Calu3 (cell line): Measurements from ENCODE around the gene KCNH5. TPM values are rescaled to one million over a fixed set of nuclear protein-coding genes. Genes with fewer than 3 reads are reported as not detected.
"Not testable (repeated sequence)": the region's sequence is repeated elsewhere in the genome, so short reads cannot be mapped to it uniquely, and the experiment has no call there.

ENCODE experiments used
- BruUV-seq: library from RNA; stranded (reverse); fragments of 400-500 nt; replicated peaks from 2 replicates; lab custom pipeline; 2021; lab: Mats Ljungman, UMichigan
- CTCF ChIA-PET: fragments of 300-600 bp; sonication (Branson Sonifier 250); formaldehyde crosslinking; loops from one replicate; lab custom pipeline; 2022; ENCODE audit warnings: antibody characterized with exemption; lab: Charles Lee
- DNase-seq: peaks from one replicate; pipeline ENCODE4 v3.0.0; 2022
- H3K27ac Mint-ChIP-seq: one replicate; pipeline ENCODE4 v1.8.0; 2022; ENCODE audit warnings: mixed read lengths; ENCODE audit not compliant: unreplicated experiment
- H3K27me3 Mint-ChIP-seq: one replicate; pipeline ENCODE4 v1.8.0; 2022; ENCODE audit warnings: mixed read lengths; ENCODE audit not compliant: unreplicated experiment
- H3K36me3 Mint-ChIP-seq: one replicate; pipeline ENCODE4 v1.8.0; 2022; ENCODE audit warnings: mild to moderate bottlenecking, moderate library complexity, mixed read lengths; ENCODE audit not compliant: insufficient read depth, unreplicated experiment
- H3K4me1 Mint-ChIP-seq: one replicate; pipeline ENCODE4 v1.8.0; 2022; ENCODE audit warnings: mild to moderate bottlenecking, low read depth, mixed read lengths; ENCODE audit not compliant: unreplicated experiment
- H3K4me3 Mint-ChIP-seq: one replicate; pipeline ENCODE4 v1.8.0; 2022; ENCODE audit warnings: mild to moderate bottlenecking, low read depth, moderate library complexity, mixed read lengths; ENCODE audit not compliant: unreplicated experiment
- H3K9me3 Mint-ChIP-seq: one replicate; pipeline ENCODE4 v1.8.0; 2022; ENCODE audit warnings: low read depth, mixed read lengths; ENCODE audit not compliant: unreplicated experiment
- CTCF ChIP-seq: fragments of 200-600 bp; IDR thresholded peaks from one replicate; pipeline ENCODE4 v1.8.0; 2022; ENCODE audit warnings: antibody characterized with exemption; ENCODE audit not compliant: unreplicated experiment
- intact Hi-C: fragments of 100-400 bp; cut with micrococcal nuclease; formaldehyde crosslinking; loops from one replicate; pipeline ENCODE4 v1.10.0; 2022; ENCODE audit not compliant: unreplicated experiment
- total RNA-seq: library from RNA; stranded (reverse); gene quantifications from 2 replicates; pipeline ENCODE4 v1.2.3, GENCODE V29; 2022

KCNH5 gene
- total RNA-seq, 1 experiment from 2014 or later, result not detected

- no peak for DNase-seq
- H3K9me3 Mint-ChIP-seq, result no peaks in the 10 kb centered on the region
- intact Hi-C loops, result no loop called here
- no TSS peak for BruUV-seq
- no peak overlapping the region for H3K4me3 Mint-ChIP-seq
- CTCF ChIA-PET, result no interaction called here
- TF ChIP-seq CTCF, result no peak
- H3K27ac Mint-ChIP-seq, result no peak overlapping the region
- no peaks in the 10 kb centered on the region for H3K27me3 Mint-ChIP-seq
- no peaks in the 10 kb centered on the region for H3K36me3 Mint-ChIP-seq
- no peaks in the 10 kb centered on the region for H3K4me1 Mint-ChIP-seq
Observed at GRCh38 chr14:62768753-62769152, 276.5 kb downstream of the KCNH5 start.

GRCh38 chr14:62763951-62764350 is 281.3 kb downstream of the KCNH5 start:
- Mint-ChIP-seq H3K27ac (no peak overlapping the region), H3K4me1 (no peaks in the 10 kb centered on the region), H3K36me3 (no peaks in the 10 kb centered on the region), H3K27me3 (no peaks in the 10 kb centered on the region), H3K4me3 (no peak overlapping the region), H3K9me3 (no peaks in the 10 kb centered on the region)
- no peak for TF ChIP-seq CTCF
- DNase-seq, result no peak
- no TSS peak for BruUV-seq
- intact Hi-C loops, result no loop called here
- CTCF ChIA-PET, result no interaction called here

- H3K36me3 Mint-ChIP-seq, result no peaks in the 10 kb centered on the region
- BruUV-seq, result no TSS peak
- H3K9me3 Mint-ChIP-seq, result peaks cover 6% of the 10 kb centered on the region
- CTCF ChIA-PET, result no interaction called here
- H3K4me1 Mint-ChIP-seq, result no peaks in the 10 kb centered on the region
- H3K4me3 Mint-ChIP-seq, result no peak overlapping the region
- intact Hi-C loops, result no loop called here
- DNase-seq, result no peak
- no peaks in the 10 kb centered on the region for H3K27me3 Mint-ChIP-seq
- TF ChIP-seq CTCF, result no peak
- H3K27ac Mint-ChIP-seq, result no peak overlapping the region
Observed at GRCh38 chr14:62759796-62760195, 285.5 kb downstream of the KCNH5 start.

- H3K27ac Mint-ChIP-seq, H3K9me3 Mint-ChIP-seq, CTCF ChIA-PET, BruUV-seq, H3K27me3 Mint-ChIP-seq, intact Hi-C loops, DNase-seq, H3K36me3 Mint-ChIP-seq, H3K4me1 Mint-ChIP-seq, H3K4me3 Mint-ChIP-seq: not testable (repeated sequence)
Observed at GRCh38 chr14:62746881-62747280, 298.4 kb downstream of the KCNH5 start.

GRCh38 chr14:62745496-62745895 is 299.8 kb downstream of the KCNH5 start:
- Mint-ChIP-seq H3K4me3 (no peak overlapping the region), H3K36me3 (no peaks in the 10 kb centered on the region), H3K27me3 (no peaks in the 10 kb centered on the region), H3K9me3 (no peaks in the 10 kb centered on the region), H3K4me1 (no peaks in the 10 kb centered on the region), H3K27ac (no peak overlapping the region)
- no peak for TF ChIP-seq CTCF
- BruUV-seq, result no TSS peak
- no peak for DNase-seq
- intact Hi-C loops, result no loop called here
- CTCF ChIA-PET, result no interaction called here
